Islet precursor cell (in vitro differentiated cells): Measurements from ENCODE around the gene STEAP1B.
"Not testable (repeated sequence)": the region's sequence is repeated elsewhere in the genome, so short reads cannot be mapped to it uniquely, and the experiment has no call there.

Source experiments
- DNase-seq: peaks from one replicate; pipeline ENCODE4 v3.0.0-alpha.2; 2018

STEAP1B gene

GRCh38 chr7:22496296-22496888, 3.6 kb downstream of the STEAP1B start:
- not testable (repeated sequence) for DNase-seq

- DNase-seq: not testable (repeated sequence)
Measured at GRCh38 chr7:22493160-22493925, 6.6 kb downstream of the STEAP1B start.

- peak; percentile 86 for DNase-seq
Measured at GRCh38 chr7:22488643-22489462, 11.1 kb downstream of the STEAP1B start.

GRCh38 chr7:22487978-22488642, 11.9 kb downstream of the STEAP1B start:
- DNase-seq: no peak

- peak; percentile 58 for DNase-seq
Measured at GRCh38 chr7:22486597-22486996, 13.4 kb downstream of the STEAP1B start.

- no peak for DNase-seq
Measured at GRCh38 chr7:22485189-22485588, 14.8 kb downstream of the STEAP1B start.

GRCh38 chr7:22482503-22482902, 17.5 kb downstream of the STEAP1B start:
- peak; percentile 58 for DNase-seq

GRCh38 chr7:22481726-22482125, 18.3 kb downstream of the STEAP1B start:
- DNase-seq: peak; percentile 78

GRCh38 chr7:22480523-22481075, 19.4 kb downstream of the STEAP1B start:
- peak; percentile 93 for DNase-seq

GRCh38 chr7:22477876-22478450, 22.0 kb downstream of the STEAP1B start:
- peak; percentile 96 for DNase-seq

GRCh38 chr7:22477262-22477661, 22.7 kb downstream of the STEAP1B start:
- no peak for DNase-seq

- DNase-seq: no peak
Measured at GRCh38 chr7:22476824-22477223, 23.2 kb downstream of the STEAP1B start.

- DNase-seq: no peak
Measured at GRCh38 chr7:22474645-22475044, 25.3 kb downstream of the STEAP1B start.

GRCh38 chr7:22470981-22471380, 29.0 kb downstream of the STEAP1B start:
- no peak for DNase-seq

GRCh38 chr7:22469371-22470143, 30.4 kb downstream of the STEAP1B start:
- DNase-seq: no peak

GRCh38 chr7:22468609-22469008, 31.4 kb downstream of the STEAP1B start:
- no peak for DNase-seq

- DNase-seq: no peak
Measured at GRCh38 chr7:22464299-22464698, 35.7 kb downstream of the STEAP1B start.

- DNase-seq: no peak
Measured at GRCh38 chr7:22460363-22460988, 39.5 kb downstream of the STEAP1B start.

- DNase-seq: no peak
Measured at GRCh38 chr7:22457471-22457870, 42.5 kb downstream of the STEAP1B start.

GRCh38 chr7:22454446-22454845, 45.5 kb downstream of the STEAP1B start:
- no peak for DNase-seq

GRCh38 chr7:22452960-22453558, 46.9 kb downstream of the STEAP1B start:
- DNase-seq: no peak
